Esophagus muscularis mucosa (tissue), 3 donors: ENCODE data around the gene CC2D2A.

Experiments used
- POLR2AphosphoS5 ChIP-seq, 2 donors: sonication (generic); formaldehyde crosslinking; IDR thresholded peaks; one replicate each; pipeline ENCODE4 v1.6.1; 2017; ENCODE audit warnings: antibody characterized with exemption in 2 of 2
- TF ChIP-seq, protein P1 (sequence below), 3 experiments: fragments of 200-600 bp in 2 of 3; fragments of 450-650 bp in 1 of 3; sonication (generic) in 2 of 3; IDR thresholded peaks; one replicate each; pipeline ENCODE4 v1.5.1; 2017 to 2019; ENCODE audit warnings: antibody characterized with exemption in 3 of 3, mild to moderate bottlenecking in 2 of 3, moderate library complexity in 1 of 3

DNA sequence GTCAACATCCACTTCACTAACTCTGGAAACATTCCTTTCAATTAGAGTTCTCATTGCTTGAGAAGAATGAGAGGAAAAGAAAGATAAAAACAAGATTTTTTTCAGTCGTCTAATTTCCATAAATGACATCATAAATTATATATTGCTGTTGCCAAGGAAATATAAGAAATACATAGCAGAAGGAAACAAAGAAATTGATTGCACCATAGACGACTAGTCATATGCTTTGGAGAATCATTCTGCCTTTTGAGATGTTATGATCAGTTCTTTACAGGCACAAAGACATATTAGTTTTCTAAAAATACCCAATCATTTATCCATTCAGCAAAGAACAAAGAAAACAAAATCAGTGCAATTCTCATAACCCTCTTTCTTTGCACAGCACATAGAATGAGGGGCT lies 42.5 kb upstream of the CC2D2A start:
- TF ChIP-seq, protein P1, sequence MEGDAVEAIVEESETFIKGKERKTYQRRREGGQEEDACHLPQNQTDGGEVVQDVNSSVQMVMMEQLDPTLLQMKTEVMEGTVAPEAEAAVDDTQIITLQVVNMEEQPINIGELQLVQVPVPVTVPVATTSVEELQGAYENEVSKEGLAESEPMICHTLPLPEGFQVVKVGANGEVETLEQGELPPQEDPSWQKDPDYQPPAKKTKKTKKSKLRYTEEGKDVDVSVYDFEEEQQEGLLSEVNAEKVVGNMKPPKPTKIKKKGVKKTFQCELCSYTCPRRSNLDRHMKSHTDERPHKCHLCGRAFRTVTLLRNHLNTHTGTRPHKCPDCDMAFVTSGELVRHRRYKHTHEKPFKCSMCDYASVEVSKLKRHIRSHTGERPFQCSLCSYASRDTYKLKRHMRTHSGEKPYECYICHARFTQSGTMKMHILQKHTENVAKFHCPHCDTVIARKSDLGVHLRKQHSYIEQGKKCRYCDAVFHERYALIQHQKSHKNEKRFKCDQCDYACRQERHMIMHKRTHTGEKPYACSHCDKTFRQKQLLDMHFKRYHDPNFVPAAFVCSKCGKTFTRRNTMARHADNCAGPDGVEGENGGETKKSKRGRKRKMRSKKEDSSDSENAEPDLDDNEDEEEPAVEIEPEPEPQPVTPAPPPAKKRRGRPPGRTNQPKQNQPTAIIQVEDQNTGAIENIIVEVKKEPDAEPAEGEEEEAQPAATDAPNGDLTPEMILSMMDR (IDR thresholded peaks at IDR 0.05), result no peak
- no peak for TF ChIP-seq POLR2AphosphoS5 (IDR thresholded peaks at IDR 0.05)
